Epithelial cell of esophagus (primary cell): ENCODE data around the gene ART4.

Experiments
- DNase-seq: peaks from one replicate; pipeline ENCODE4 v3.0.0; 2010; ENCODE audit warnings: low read depth
- H3K4me3 ChIP-seq: 2 replicates; pipeline ENCODE4 v1.5.1; 2011; ENCODE audit warnings: mild to moderate bottlenecking, low read length, control low read depth
- CTCF ChIP-seq: IDR thresholded peaks from 2 replicates; pipeline ENCODE4 v1.5.1; 2011; ENCODE audit warnings: low read depth, mild to moderate bottlenecking, low read length, control low read depth, inconsistent platforms; ENCODE audit not compliant: insufficient read depth; ENCODE audit errors: missing control alignments

Gene ART4

DNA sequence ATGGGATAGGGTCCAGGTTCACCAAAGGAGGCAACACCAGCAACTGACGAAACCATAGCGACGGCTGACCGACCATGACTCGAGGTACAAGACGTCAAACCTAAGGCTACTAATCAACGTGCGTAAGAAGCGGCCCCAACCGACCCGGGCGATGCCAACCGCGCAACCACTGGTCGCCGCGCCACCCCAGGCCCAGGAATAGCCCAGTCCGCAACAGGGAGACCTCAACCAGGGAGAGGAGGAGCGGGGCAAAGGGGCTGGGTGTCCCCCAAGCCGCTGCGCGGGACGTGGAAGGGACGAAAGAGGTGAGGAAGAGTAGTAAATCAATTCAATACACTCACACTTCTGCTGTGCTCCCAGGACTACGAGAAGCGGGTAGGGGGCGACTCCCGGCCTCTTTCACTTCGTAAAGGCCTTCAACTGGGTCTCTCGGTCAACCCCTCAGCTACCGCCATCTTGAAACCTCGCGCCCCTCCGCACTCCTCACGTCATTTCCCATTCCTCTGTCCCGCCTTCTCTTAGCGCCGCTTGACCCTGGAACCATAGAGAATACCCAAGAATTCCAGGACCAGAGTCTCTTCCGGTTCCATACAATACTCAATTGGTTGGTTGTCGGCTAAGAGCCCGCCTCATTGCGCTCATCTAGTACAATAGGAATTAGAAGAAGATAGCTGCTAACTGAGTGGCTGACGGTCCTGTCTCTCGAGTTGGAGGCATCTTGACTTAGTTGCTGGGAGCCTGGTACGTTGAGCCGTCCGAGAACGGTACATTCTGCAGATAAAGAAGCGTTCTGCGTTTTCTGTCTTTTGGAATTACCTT lies 40.1 kb downstream of the ART4 start, which contains the start of the genes C12orf60 and WBP11:
TSS of gene C12orf60 (plus strand) at position 660 of the 819 bp plus-strand sequence. CDS start 19,266 bp downstream, outside the sequence.
TSS of gene WBP11 (minus strand) at position 468 of the 819 bp plus-strand sequence. CDS start 2,095 bp downstream, outside the sequence.
- H3K4me3 ChIP-seq, result peak within 1 kb of the TSS; percentile 94
- peak; percentile 99 for DNase-seq
- no peak for TF ChIP-seq CTCF

DNA sequence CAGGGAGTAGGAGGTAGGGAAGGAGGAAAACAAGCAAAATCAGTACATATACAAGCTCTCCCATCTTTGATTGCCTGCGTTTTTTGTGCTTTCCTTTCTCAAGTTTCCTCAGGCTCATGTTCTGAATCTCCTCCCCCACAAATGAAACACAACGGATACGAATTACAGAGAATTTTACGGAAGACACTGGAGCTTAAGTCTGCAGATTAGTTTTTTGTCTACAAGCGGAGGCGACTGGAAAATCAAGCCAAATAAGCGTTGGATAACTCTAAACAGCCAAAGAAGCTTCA lies 40.7 kb downstream of the ART4 start:
- no peak for TF ChIP-seq CTCF
- DNase-seq, result no peak
- H3K4me3 ChIP-seq, result peak overlapping the region; percentile 94

GRCh38 chr12:14802247-14802646 lies 41.1 kb downstream of the ART4 start:
- no peak for TF ChIP-seq CTCF
- H3K4me3 ChIP-seq, result peak overlapping the region; percentile 94
- DNase-seq, result no peak

DNA sequence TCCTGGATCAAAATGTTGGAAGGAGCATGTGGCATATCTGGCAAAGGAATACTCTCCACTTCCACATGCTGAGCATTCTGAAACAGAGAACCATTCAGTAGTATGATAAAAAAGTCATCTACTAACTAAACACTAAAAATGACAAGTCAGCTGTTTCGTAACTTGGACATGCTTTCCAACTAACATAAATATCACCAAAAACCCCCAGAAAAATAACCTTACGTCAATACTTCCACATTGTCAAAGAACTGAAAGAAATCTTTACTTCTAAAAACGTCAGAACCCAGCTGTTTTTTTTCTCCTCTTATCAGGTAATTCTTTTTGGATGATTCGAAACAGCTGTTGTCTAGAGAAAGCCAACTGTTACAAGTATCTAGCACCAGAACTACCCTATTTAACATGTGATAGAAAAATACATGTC lies 48.3 kb downstream of the ART4 start:
- no peak overlapping the region for H3K4me3 ChIP-seq
- DNase-seq, result no peak
- TF ChIP-seq CTCF, result no peak

DNA sequence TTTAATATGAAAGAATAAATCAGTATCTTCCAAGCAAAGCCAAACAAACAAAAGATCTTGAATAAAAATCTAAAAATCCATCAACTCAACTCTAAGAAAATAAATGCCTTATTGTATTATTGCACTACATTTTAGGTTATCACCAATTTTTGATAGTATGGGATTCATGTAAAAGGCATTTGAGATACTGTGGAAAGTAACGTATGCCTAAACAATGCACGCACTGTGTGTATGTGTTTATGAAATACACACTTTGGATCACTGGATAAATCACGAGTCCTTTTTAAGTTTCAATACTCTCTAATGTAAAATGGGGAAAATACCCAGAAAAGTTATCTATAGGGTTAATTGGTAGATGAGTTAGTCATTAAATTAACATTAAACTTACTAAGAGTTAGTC lies 57.8 kb downstream of the ART4 start:
- DNase-seq, result no peak
- TF ChIP-seq CTCF, result no peak
- H3K4me3 ChIP-seq, result no peak overlapping the region

- TF ChIP-seq CTCF, result no peak
- no peak overlapping the region for H3K4me3 ChIP-seq
- no peak for DNase-seq
These were observed 58.9 kb downstream of the ART4 start for GRCh38 chr12:14784471-14784870.

GRCh38 chr12:14782756-14783155 lies 60.6 kb downstream of the ART4 start:
- H3K4me3 ChIP-seq, result no peak overlapping the region
- no peak for DNase-seq
- no peak for TF ChIP-seq CTCF
